GM19463 (cell line): ENCODE data around the gene MEGF6.

Source experiments
- ATAC-seq: cut with Tn5 transposase; IDR thresholded peaks from one replicate; pipeline ENCODE4 v1.9.1; 2021; ENCODE audit warnings: mild to moderate bottlenecking, moderate library complexity; ENCODE audit not compliant: unreplicated experiment

Gene MEGF6

DNA sequence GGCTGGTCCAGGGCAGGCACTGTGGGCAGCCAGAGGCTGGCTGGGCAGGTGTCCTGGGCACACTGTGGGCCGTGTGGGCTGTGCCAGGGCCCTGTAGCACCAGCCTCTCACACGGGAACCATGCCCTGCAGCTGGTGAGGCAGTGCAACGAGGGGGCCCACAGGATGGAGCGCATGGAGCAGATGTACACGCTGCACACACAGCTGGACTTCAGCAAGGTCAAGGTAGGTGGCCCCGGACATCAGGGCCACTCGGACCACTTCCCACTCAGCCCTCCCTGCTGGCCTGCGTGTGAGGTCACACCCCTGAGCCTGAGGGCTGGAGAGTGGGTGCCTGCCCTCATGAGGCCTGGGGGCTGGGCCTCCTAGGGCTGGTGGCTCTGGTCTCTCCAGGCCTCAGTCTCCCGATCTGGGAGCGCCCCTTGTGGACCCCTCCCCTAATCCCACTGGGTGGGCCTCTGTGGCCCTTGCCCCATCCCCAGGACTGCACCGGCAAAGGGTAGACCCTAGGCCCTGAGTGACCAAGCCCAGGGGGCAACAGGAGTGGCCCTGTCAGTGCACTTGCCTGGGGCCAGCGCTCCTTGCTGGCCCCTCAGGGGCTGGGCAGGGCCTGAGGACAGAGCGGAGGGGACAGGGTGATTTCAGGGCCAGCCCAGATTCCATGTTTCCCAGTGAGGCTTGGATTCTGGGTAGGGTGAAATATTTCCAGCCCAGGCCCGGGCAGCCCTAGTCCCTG, 135.3 kb downstream of the MEGF6 start:
- ATAC-seq, result no peak

DNA sequence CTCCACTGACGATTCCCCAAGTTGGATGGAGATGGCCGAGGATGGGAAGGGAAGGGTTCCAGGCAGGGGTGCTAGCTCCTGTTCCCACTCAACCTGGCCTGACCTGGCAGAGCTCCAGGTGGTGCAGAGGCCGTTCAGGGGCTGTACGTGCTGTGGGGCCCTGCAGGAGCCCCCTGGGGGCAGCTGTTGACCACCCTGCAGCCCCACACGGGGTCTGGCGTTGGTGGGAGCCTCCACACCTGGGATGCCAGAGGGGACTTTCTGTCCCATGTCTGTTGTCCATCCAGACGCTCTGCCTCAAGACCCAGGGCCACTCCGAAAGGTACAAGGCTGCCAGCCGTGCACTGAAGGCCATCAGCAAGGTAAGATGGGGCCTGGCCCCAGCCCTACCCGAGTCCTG, 136.9 kb downstream of the MEGF6 start:
- ATAC-seq, result no peak

DNA sequence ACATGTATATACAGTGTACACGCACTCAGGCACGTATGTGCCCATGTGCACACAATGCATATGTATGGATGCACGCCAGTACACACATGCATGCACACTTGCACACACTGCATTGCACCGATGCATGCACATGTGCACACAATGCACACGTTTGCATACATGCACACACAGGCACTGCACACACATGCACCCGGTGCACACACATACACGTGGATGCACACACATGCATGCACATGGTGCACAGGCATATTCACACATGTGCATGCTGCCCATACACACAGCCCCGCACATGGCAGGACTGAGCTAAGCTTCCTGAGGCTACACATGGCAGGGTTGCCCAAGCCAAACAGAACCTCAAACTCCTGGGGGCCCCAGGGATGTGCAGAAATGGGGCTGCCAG, 137.3 kb downstream of the MEGF6 start:
- ATAC-seq, result no peak

DNA sequence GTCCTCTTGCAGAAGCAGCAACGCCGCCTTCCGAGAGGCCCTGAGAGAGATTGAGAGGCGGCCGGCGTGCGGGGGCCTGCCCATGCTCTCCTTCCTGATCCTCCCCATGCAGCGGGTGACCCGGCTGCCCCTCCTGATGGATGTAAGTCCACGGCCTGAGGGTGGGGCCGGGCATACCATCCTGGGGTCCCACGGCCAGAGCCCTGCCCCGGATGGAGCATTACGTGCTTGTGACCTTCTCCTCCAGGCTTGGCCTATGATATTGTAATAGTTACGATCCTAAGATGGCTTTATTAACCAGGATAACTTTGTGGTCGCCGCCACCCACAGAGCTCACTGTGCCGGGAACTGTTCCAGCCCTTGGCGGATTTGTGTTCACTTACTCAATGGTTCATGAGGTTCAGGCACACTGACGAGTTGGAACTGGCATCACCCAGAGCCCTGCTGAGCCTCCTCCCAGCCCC, 137.9 kb downstream of the MEGF6 start:
- ATAC-seq, result no peak

DNA sequence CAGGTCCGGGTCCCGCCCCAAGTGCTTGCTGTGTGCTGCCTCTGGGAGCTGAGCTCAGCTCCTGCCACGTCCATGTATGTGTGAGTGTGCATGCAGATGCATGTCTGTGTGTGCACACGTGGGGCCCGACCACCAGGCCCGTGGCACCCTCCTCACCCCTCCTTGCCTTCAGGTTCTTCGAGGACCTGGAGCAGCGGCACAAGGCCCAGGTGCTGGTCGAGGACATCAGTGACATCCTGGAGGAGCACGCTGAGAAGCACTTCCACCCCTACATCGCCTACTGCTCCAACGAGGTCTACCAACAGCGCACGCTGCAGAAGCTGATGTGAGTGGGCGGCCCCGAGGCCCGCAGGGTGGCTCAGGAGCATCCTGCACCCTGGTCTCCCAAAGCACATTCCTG, 138.4 kb downstream of the MEGF6 start:
- ATAC-seq, result no peak

DNA sequence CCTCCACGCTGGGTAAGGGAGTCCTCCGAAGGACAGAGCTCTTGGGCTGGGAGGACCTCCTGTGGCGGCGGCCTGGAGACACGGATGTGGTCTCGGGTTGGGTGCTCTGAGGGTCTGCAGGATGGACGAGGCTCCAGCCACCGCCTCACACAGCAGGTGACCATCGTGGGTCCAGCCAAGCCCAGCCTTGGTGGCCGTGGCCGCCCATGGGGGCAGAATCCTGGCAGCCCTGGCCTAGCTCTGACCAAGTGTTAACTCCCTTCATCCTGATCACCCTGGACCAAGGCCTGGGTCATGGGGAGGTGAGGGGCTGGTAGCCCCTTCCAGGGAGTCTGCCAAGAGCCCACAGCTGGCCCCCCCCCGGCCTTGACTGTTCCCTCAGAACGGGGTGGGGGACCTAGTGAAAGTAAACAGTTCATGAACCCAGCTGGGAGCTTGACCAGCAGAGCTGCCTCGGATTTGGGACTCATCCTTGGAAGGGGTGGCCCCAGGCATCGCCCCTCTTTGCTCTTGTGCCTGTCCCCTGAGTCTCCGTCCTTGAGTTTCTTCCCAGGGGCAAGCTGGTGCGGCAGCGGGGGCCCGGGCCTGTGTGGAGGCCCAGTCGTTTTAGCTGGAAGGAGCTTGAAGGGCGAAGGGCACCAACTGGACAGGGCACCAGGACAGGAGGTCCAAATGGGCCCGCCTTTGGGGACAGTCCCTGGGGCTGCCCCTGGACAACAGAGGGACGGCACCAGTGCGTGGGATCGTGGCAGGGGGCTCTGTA, 139.0 kb downstream of the MEGF6 start:
- ATAC-seq, result no peak

DNA sequence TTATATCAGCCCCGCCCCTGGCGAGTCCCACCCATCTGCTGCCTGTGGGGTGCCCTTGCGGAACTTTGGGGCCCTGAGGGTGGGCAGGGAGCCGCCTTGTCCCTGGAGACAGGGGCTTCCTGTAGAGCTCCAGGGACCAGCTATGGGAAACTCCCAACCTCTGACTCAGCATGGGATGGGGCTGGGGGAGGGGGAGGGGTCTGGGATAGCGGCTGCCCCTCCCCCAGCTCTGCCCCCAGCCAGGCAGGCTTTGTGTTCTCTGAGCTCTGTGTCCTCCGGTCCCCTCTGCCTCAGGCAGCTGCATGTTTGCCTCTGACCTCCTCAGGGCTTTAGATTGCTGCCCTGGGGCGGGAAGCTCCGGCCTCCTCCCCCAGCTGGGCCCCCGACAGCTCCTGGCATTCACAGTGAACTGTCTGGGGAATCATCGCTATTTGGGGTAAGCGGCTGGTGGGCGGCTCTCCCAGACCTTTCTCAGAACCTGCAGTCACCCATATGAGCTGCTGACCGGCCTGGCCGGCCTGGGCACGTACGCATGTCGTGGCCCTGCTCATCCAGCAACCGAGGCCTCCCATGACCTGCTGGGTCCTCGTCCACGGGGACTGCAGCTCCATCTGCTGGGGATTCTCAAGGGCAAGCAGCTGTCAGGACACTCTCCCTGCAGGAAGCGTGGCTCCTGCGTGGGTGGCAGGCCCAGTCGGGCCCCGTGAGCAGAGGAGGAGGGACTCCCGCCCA, 139.8 kb downstream of the MEGF6 start:
- ATAC-seq, result no peak

DNA sequence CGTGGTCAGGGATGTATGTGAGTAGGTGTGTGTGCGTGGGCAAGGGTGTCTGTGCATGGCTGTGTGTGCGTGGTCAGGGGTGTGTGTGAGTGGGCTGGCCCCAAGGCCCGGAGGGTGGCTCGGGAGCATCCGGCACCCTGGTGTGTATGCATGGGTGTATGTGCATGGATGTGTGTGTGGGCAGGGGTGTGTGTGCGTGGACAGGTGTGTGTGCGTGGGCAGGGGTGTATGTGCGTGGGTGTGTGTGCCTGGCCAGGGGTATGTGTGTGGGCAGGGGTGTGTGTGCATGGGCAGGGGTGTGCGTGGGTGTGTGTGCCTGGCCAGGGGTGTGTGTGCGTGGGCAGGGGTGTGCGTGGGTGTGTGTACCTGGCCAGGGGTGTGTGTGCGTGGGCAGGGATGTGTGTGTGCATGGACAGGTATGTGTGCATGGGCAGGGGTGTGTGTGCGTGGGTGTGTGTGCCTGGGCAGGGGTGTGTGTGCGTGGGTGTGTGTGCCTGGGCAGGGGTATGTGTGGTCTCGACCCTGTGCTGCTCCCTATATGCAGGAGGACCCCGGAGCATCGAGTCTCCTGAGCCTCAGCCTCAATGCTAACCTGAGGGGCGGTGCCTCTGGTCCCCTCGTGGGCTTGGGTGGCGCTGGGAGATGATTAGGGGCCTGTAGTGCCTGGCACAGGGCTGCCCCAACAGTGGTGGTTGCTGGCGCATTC, 140.5 kb downstream of the MEGF6 start:
- ATAC-seq, result no peak

DNA sequence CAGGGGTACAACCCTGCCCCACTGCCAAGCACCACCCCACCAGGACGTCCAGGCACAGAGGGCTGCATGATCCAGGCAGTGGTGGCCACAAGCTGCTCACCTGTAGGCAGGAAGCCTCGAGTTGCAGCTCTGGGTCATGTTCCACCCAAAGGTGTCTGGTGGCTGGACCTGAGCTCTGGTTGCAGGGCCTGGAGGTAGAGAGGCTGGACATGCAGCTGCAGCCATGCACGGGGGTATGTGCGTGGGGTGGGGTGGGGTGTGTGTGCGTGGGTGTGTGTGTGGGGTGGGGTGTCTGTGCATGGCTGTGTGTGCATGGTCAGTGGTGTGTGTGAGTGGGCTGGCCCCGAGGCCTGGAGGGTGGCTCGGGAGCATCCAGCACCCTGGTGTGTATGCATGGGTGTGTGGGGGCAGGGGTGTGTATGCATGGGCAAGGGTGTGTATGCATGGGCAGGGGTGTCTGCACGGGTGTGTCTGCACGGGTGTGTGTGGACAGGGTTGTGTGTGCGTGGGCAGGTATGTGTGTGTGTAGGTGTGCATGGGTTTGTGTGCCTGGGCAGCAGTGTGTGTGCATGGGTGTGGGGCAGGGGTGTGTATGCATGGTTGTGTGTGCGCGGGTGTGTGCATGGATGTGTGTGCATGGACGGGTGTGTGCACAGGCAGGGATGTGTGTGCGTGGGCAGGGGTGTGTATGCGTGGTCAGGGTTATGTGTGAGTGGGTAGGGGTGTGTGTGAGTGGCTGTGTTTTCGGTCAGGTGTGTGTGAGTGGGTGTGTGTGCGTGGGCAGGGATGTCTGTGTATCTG, 141.3 kb downstream of the MEGF6 start:
- ATAC-seq, result no peak

DNA sequence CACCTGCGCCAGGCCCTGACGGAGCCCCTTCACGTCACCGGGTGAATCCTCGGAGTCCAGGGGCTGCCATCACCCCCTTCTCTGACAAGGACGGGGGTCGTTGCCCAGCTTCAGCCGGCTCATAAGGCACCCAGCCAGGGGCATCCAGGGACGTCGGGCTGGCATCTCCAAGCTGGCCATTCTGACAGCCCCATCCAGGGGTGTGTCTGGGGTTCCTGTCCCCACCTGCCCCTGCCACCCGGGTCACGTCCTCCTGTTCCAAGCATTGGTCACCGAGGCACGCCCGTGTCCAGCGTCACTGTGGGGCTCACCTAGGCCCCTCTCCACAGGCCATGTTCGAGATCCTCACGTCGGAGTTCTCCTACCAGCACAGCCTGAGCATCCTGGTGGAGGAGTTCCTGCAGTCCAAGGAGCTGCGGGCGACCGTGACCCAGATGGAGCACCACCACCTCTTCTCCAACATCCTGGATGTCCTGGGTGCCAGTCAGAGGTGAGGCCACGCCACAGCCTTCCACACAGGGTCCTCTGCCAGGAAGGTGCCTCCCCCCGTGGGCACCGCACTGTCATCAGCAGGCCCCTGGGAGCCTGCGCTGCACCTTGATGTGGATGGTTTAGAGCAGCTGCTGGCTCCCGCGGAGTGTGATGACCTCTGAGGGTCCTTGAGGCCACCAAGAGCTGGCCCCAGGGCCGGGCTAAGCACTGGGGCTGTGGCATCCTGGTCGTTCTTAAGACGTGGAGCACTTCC, 142.0 kb downstream of the MEGF6 start:
- ATAC-seq, result no peak

DNA sequence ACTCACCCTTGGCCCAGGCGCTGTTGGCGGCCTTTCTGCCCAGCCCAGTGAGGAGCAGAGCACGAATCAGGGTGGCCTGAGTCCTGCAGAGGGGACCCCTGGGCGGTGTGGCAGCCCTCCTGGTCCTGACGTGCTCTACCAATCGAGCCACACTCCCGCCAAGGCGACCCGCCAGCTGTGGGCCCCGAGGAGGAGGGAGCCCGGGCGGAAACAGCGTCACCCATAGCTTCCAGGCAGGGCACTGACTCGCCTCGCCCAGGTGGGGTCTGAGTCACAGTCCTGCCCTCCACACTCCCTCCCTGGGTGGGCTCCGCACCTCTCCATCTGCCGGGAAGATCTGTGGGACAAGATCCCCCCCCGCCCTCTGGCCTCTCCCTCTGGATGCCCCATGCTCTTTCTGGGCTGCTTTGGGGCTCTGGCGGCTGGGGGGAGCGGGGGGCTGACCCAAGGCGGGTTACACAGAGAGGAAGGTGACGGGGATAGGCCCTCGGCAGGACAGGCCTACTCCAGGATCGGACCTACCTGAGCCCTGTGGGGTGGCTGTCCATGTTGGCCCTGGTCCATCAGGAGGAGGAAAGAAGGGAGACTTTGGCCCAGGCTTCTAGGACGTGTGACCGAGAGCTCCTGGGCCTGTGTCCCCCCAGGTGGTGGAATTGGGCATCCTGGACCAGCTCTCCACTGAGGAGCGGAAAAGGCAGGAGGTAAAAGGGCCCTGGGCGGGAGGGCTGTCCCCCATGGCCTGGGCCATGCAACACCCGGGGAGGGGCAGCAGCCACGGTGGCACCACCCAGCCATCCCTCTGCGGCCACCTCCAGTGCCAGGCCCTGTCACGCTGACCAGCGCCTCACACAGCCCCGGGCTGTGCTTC, 142.8 kb downstream of the MEGF6 start:
- ATAC-seq, result no peak

DNA sequence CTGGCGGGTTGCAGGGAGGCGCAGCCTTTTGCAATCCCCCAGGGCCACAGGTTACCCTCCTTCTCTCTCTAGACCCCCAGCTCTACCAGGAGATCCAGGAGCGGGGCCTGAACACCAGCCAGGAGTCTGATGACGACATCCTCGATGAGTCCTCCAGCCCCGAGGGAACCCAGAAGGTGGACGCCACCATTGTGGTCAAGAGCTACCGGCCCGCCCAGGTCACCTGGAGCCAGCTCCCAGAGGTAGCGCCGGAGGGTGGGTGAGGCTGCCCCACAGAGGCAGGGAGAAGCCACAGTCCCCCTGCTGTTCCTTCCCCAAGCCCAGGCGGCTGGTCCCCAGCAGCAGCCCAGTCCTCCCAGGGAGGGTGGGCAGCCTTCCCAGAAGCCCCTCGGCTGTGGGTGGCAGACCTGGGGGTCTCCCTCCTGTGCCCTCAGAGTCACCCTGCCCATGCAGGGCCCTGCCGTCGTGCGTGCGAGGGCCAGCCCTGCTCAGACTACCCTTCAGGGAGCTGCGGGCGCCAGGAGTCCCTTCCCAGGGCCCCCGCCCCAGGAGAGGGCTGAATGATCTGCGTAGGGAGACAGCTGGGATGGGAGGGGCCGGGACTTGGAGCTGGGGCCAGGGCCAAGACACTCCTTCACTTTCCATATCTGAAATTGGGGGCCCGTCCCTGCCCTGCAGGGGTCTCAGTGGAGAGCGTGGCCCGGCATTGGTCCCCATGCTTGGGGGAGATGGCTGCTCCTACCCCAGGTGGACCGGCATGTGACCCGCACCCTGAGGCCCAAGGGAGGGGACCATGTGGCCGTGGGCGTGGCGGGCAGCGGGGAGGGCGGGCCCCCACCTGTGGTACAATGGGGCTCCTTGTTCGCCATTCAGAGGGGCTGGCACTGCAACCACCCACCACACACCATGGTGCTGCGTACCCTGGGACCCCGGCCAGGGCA, 143.9 kb downstream of the MEGF6 start:
- no peak for ATAC-seq

DNA sequence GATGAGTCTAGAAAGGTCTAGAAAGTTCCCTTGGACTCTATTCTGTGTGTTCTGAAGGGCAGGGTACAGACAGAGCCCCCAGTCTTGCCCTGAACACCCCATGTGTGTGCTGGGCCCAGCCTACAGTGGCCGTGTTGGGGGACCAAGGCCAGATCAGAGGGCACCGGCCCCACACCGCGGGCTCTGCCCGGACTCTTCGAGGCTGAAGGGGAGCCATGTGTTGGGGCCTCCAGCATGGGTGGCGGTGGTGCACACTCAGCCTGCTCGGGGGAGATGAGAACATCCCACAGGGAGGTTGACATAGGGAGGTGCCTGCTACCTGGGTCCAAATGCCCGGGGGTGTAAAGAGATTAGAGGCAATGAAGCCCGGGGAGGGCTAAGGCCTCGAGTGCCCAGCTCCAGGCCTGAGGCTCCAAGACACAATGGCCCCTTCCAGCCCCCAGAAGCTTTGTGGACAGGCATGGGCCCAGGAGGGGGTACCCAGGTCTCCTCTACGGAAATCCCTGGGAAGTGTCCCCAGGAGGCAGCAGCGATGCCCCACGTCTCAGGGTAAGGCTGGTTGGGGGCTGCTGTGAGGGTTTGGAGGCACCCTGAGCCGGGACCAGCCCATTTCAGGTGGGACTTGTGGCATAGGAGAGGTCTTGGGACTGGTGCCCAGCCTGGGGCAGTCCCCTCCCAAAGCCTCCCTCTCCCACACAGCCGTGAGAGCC, 144.8 kb downstream of the MEGF6 start:
- ATAC-seq, result no peak

DNA sequence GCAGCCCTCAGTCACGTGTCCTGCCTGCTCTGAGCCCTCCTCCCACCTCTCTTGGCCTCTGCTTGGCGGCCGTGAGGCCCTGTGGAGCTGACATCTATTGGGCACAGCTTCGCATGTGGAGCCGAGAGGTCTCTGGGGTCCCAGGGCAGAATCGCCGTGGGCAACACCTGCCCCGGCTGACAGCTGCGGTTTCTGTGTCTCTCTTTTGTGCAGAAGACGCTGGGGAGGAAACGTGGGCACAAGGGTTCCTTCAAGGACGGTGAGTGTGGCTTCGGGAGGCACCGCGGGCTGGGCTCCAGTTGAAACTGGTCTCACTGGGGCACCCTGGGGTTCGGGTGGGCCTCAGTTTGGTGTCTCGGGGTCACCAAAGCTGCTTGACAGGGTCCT, 145.4 kb downstream of the MEGF6 start:
- no peak for ATAC-seq

DNA sequence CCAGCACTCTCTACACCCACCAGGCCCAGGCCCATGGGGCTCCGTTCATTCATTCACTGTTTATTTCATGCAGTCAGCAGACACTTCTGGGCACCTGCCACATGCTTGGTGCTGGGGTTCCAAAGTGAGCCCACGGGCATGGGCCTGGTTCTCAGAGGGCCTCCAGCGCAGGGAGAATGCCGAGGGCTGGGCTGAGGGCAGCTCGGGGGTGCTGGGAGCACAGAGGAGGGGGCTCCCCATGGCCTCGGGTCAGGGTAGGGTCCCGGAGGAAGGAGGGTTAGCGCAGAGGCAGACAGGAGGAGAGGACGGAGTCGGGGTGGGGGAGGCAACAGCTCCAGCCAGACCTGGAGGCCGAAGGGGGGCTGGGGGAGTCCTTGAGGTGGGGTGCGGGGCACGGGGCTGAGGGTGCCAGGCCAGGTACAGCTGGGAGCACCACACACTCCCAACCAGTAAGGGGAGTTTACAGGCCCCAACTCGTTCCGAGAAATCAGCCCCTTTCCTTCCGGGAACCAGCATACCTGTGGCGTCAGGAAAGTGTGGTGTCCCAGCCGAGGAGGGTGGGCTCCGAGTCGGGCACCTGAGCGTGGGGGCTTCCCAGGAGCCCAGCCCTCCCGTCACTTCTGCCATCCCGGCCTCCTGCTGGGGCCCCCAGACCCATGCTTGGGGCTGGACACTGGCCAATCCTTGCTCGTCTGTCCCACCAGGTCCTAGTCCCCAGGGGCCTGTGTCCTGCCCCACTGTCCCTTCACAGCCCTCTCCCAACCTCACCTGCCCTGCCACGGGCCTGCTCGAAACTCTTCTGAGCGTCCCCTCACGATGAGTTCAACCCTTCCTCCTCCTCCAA, 146.0 kb downstream of the MEGF6 start:
- no peak for ATAC-seq

DNA sequence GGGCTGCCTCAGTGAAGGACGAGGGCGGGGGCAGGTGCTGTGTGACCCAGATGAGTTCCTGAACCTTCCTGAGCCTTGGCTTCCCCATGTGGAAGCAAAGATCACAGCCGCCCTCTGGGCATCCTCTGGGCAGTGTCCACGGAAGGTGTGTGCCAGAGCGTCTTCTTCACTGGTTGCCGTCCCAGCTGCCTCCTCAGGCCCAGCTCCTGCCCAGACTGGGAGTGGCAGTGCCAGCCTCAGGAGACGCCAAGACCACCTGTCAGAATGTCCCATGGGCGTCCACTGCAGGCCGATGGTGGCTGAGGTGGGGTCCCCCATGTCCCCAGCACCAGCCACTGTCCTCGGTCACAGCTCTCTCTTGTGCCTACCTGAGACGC, 146.7 kb downstream of the MEGF6 start:
- no peak for ATAC-seq
